NCI-H524 treated with DMSO at 0.1 percent for 48 hours (cell line): ENCODE data around the gene KCNIP4.

Experiments used
- DNase-seq: peaks from one replicate; lab custom pipeline; 2025; lab: John Stamatoyannopoulos, UW

The KCNIP4 gene

DNA sequence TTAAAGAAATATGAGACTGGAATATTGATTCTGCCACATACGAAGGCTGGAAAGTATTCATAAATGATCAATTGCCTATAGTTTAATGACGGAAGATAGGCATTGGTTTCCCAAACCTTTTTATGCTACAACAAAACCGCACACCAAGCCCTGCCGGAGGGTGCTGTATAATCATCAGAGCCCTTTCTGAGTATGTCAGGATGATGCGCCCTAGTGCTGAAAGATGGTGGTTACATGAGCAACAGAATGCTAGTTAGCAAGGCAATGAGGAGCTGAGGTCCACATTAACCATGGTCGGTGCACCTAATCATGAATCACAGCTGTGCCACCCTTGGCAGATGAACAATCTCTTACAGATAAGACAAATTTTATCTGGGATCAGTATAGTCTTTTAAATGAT lies 757.3 kb downstream of the KCNIP4 start:
- no peak for DNase-seq

DNA sequence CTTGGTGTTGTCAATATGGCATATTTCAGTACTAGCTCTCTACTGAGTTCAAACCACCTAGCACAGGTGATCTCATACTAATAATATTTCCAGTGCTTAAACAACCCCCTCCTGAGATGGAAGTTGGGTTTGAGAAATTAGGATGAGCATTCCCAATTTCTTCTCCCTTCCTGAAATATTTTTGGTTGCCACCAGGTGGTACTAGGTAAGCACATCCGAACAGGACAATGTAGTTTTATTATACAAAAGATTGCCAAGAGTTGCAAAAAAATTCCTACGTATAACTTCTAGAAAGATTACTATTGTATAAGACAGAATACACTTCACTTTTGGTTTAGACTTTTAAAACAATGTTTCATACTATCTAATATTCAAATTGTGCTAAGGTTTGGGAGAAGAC lies 763.8 kb downstream of the KCNIP4 start:
- no peak for DNase-seq

GRCh38 chr4:21181716-21182115 lies 766.9 kb downstream of the KCNIP4 start:
- DNase-seq = no peak

DNA sequence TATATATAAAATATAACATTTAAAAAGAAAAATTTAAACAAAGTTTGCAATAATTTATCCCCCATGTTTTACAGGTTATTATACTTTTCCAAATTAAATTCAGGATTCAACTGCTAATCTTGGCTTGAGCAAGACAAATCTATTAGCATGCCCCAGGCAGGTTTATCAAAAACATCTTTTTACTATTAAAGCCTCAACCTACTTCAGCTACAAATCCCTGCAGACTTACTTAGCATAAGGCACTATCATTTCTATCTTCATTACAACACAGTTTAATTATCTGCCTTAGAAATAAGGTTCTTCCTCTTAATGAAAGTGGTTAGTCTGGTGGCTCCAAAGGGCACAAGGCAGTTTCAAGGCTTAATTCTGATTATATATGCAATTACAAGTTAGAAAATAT lies 770.7 kb downstream of the KCNIP4 start:
- no peak for DNase-seq

GRCh38 chr4:21177092-21177491 lies 771.5 kb downstream of the KCNIP4 start:
- no peak for DNase-seq

- no peak for DNase-seq
Observed at GRCh38 chr4:21167711-21168110, 780.9 kb downstream of the KCNIP4 start.

- DNase-seq = no peak
Observed at GRCh38 chr4:21155367-21155766, 793.2 kb downstream of the KCNIP4 start.

GRCh38 chr4:21139327-21139726 lies 809.2 kb downstream of the KCNIP4 start:
- no peak for DNase-seq

DNA sequence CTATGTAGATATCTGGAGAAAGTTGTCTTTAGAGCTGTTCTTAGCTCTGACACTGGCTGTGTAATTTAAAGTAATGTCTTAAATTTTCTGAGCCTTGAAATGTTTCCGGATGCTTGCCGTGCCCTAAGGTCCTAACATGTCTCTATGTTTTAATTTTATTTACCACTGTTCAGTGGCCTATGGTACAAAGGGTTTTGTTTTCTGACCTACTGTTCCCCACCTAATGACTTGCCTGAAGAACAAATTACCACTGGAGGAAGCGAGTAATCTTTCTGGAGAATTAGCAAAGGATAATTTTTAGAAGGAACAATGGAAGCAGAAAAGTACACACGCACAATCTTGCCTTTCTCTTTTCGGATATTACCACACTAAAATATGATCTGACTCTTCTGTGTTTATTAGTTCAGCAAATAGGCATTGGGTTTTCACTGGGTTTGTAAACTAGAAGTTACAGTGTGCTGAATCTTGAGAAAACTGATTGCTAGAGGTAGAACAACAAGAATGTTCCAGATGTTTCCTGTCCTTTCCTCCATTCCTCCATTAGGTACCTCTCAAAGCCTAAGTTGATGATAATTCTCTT lies 812.4 kb downstream of the KCNIP4 start:
- no peak for DNase-seq

DNA sequence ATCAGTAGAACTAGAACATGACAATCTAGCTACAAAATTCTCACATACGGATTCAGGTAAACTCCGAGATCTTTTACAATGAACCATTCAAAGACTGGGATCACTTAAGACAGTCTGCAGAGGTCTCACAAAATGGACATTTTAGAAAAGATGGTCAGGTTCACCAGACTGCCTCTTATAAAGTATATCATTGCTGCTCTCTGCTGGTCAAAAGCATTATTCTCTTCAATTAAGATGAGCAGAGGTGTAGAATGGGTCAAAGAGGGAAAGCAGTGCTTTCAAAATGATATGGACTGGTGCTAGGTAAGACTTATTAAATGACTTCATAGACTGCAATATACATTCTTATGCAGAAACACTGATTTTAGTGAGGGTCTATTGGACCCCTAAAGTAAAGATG lies 813.6 kb downstream of the KCNIP4 start:
- DNase-seq = no peak

DNA sequence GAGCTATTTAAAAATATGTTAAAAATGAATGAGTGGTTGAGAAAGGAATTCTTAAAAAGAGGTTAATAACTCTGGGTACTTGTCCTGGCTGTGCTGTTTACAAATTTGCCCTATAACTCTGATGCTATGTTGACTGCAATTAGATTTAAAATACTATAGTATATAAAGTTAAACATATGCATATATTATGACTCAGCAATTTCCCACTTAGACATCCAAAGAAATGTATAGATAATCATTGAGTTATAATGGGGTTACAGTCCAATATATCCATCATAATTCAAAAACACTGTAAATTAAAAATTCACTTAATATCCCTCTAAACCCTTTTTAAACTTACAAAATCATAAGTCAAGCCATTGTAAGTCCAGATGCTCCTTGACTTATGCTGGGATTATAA lies 818.0 kb downstream of the KCNIP4 start:
- DNase-seq = no peak

GRCh38 chr4:21126014-21126512 lies 822.5 kb downstream of the KCNIP4 start:
- DNase-seq = no peak

GRCh38 chr4:21118301-21118700 lies 830.3 kb downstream of the KCNIP4 start:
- no peak for DNase-seq

- DNase-seq = no peak
Observed at GRCh38 chr4:21117541-21118180, 830.9 kb downstream of the KCNIP4 start.

DNA sequence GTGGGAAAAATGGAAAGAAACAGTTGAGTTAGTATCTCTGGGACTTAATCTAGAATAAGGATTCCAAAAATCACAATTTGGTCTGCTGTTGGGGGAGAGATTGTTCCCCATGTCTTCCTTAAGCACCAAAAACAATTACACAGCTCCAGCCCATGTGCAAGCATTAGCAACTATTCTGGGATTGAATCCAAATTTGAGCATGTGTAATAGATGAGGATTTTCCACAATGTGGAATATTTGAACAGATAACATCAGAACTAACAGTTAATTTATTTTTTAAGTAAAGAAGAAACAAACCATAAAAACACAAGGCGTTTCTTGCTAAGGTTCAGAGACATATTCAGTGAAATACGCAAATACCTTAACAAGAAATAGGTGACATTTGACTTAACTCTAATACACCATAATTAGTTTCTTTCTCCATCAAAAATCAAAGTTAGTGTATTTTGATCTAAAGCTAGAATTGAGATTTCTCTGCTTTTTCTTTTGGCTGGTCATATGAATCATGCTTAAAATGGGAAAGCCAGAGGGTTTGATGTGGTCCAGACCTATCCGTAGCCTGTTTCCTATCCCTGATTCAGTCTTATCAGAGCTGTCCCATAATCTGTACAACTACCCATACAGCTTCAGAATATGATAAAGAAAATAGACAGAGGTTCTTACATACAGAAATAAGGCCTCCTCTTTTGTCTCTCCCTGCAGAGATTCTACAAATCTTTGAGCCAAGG lies 834.9 kb downstream of the KCNIP4 start:
- DNase-seq = no peak

- DNase-seq = no peak
Observed at GRCh38 chr4:21102667-21103066, 845.9 kb downstream of the KCNIP4 start.

DNA sequence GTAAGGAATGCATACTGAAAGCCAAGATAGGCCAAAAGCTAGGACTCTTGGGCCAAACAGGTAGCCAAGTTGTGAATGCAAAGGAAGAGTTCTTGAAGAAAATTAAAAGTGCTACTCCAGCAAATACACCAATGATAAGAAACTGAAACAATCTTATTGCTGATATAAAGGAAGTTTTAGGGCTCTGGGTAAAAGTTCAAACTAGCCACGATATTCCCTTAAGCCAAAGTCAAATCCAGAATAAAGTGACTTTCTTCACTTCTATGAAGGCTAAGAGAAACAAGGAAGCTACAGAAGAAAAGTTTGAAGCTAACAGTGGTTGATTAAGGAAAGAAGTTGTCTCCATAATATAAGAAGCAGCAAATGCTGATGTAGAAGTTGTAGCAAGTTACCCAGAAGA lies 850.7 kb downstream of the KCNIP4 start:
- DNase-seq = no peak

DNA sequence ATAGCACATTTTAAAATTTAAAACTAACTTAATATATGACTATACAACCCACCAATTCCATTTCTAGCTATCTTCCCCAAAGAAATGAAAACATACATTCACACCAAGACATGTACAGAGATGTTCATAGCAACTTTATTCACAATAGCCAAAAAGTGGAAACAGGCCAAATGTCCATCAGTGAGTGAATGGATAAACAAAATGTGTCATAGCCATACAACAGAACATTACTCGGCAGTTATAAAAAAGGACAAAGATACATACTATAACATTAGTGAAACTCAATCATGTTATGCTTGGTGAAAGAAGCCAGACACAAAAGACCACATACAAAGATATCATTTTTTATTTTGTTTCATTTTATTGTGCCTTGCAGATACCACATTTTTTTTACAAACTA lies 851.5 kb downstream of the KCNIP4 start:
- no peak for DNase-seq

- DNase-seq = no peak
Observed at GRCh38 chr4:21092531-21092930, 856.0 kb downstream of the KCNIP4 start.

DNA sequence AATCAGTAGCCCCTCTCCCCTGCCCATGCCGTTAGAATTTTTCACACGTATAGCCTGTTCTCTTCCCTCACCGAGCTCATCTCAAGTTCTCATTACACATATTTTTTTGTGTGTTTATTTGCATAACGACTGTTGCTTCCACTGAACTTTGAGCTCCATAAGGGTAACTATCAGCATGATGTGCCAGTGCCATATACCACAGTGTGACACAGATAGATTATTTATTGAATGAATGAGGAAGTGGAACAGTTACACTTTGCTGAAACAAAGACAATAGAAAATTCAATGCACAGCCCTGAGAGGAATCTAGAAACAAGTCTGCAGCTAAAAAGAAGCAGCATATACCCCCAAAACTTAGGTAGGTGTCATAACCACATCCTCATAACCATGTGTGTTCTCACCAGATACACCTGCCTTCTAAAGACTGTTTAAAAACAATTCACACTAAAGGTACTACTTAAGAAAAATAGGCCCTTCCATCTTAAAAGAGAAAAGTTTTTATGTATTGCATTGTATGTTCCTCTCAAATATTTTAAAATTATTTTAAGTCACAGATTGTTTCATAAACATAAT lies 858.4 kb downstream of the KCNIP4 start:
- no peak for DNase-seq

DNA sequence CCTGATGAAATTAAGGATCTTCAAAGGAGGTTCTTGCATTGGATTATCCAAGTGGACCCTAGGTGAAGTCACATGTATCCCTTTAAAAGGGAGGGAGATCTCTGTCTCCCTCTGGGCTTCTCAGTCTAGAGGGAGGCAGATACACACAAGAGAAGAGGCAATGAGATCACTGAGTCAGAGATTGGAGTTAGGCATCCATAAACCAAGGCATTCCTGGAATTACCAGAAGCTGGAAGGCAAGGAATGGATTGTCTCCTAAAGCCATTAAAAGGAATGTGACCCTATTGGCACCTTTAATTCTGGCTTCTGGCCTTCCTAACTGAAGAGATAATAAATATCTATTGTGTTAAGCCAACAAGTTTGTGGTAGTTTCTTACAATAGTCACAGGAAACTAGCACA lies 865.2 kb downstream of the KCNIP4 start:
- no peak for DNase-seq

- no peak for DNase-seq
Observed at GRCh38 chr4:21077967-21078366, 870.6 kb downstream of the KCNIP4 start.

DNA sequence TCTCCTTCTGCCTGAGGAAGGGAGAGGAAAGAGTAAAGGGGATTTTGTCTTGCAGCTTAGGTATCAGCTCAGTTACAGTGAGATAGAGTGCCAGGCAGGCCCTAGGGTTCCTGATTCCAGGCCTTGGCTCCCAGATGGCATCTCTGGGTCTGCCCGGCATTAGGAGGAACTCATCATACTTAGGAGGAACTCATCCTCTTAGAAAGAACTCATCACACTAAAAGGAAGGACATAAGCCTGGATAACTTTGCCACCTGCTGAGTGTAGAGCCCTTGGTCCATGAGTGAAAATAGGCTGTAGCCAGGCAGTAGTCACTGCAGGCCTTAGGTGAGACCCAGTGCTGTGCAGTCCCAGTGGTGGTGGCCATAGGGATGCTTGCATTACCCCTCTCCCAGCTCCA lies 881.2 kb downstream of the KCNIP4 start:
- DNase-seq = no peak
